Pulmonary artery endothelial cell (primary cell): ENCODE measurements around the gene PLCH1. TPM values are rescaled to one million over a fixed set of nuclear protein-coding genes. Genes with fewer than 3 reads are reported as not detected.

ENCODE experiments used
- DNase-seq: peaks from one replicate; pipeline ENCODE4 v3.0.0-alpha.2; 2011; ENCODE audit warnings: low read depth, low spot score
- total RNA-seq: library from RNA; depleted of rRNA; stranded (reverse); fragments of >200 nt; gene quantifications from 2 replicates; pipeline ENCODE4 v1.2.3, GENCODE V29; 2014

Gene PLCH1
- total RNA-seq = 0.04 and 0.07 TPM in 2 replicates

- DNase-seq = no peak
Measured at GRCh38 chr3:155744626-155745324, at the start of gene PLCH1. TSS of gene PLCH1 (minus strand) at chr3:155745071. CDS start at chr3:155704224, 40,847 bp downstream.

GRCh38 chr3:155792532-155792931 is 47.7 kb upstream of the PLCH1 start:
- no peak for DNase-seq

GRCh38 chr3:155791190-155791589 is 46.3 kb upstream of the PLCH1 start:
- DNase-seq = no peak

GRCh38 chr3:155790272-155790925 is 45.5 kb upstream of the PLCH1 start:
- no peak for DNase-seq

GRCh38 chr3:155785662-155786295 is 40.9 kb upstream of the PLCH1 start:
- no peak for DNase-seq

- no peak for DNase-seq
Measured at GRCh38 chr3:155782390-155782953, 37.6 kb upstream of the PLCH1 start.

- no peak for DNase-seq
Measured at GRCh38 chr3:155780291-155780690, 35.4 kb upstream of the PLCH1 start.

GRCh38 chr3:155778462-155778861 is 33.6 kb upstream of the PLCH1 start:
- no peak for DNase-seq

GRCh38 chr3:155772801-155773200 is 27.9 kb upstream of the PLCH1 start:
- no peak for DNase-seq

GRCh38 chr3:155771126-155771525 is 26.3 kb upstream of the PLCH1 start:
- DNase-seq = no peak

- no peak for DNase-seq
Measured at GRCh38 chr3:155766206-155766605, 21.3 kb upstream of the PLCH1 start.

GRCh38 chr3:155763870-155764463 is 19.1 kb upstream of the PLCH1 start:
- no peak for DNase-seq

GRCh38 chr3:155760653-155761052 is 15.8 kb upstream of the PLCH1 start:
- no peak for DNase-seq

- no peak for DNase-seq
Measured at GRCh38 chr3:155757577-155757976, 12.7 kb upstream of the PLCH1 start.

- DNase-seq = no peak
Measured at GRCh38 chr3:155753038-155753639, 8.3 kb upstream of the PLCH1 start.

GRCh38 chr3:155748611-155749365 is 3.9 kb upstream of the PLCH1 start:
- DNase-seq = no peak

- no peak for DNase-seq
Measured at GRCh38 chr3:155747946-155748290, 3.0 kb upstream of the PLCH1 start.

GRCh38 chr3:155747286-155747945 is 2.5 kb upstream of the PLCH1 start:
- DNase-seq = no peak

- no peak for DNase-seq
Measured at GRCh38 chr3:155746703-155747102, 1.8 kb upstream of the PLCH1 start.

GRCh38 chr3:155745795-155746550 is 1.1 kb upstream of the PLCH1 start:
- no peak for DNase-seq
